Type B pancreatic cell (in vitro differentiated cells): ENCODE measurements around the gene TIMM44. TPM values are rescaled to one million over a fixed set of nuclear protein-coding genes. Genes with fewer than 3 reads are reported as not detected.

Experiments used
- DNase-seq: peaks from one replicate; pipeline ENCODE4 v3.0.0; 2021; ENCODE audit warnings: mixed read lengths; ENCODE audit not compliant: unreplicated experiment; ENCODE audit errors: extremely low spot score
- H3K27ac Mint-ChIP-seq: 2 replicates; pipeline ENCODE4 v1.8.0; 2021; ENCODE audit warnings: mild to moderate bottlenecking, mixed read lengths
- H3K27me3 Mint-ChIP-seq: 2 replicates; pipeline ENCODE4 v1.8.0; 2021; ENCODE audit warnings: mixed read lengths
- H3K36me3 Mint-ChIP-seq: 2 replicates; pipeline ENCODE4 v1.8.0; 2021; ENCODE audit warnings: mixed read lengths
- H3K4me1 Mint-ChIP-seq: one replicate; pipeline ENCODE4 v1.8.0; 2021; ENCODE audit warnings: mixed read lengths; ENCODE audit not compliant: unreplicated experiment
- H3K4me3 Mint-ChIP-seq: 2 replicates; pipeline ENCODE4 v1.8.0; 2021; ENCODE audit warnings: mild to moderate bottlenecking, mixed read lengths
- H3K9me3 Mint-ChIP-seq: 2 replicates; pipeline ENCODE4 v1.8.0; 2021; ENCODE audit warnings: mixed read lengths
- total RNA-seq: library from RNA; stranded (reverse); gene quantifications from 2 replicates; pipeline ENCODE4 v1.2.1, GENCODE V29; 2021; ENCODE audit warnings: low replicate concordance
- TF ChIP-seq, protein P1 (sequence below): fragments of 200-600 bp; sonication (generic); conservative IDR thresholded peaks from 2 replicates; pipeline ENCODE4 v1.5.0; 2021; ENCODE audit warnings: antibody characterized with exemption, mild to moderate bottlenecking

TIMM44 gene
- total RNA-seq, 1 donor from 2014 or later = 80.4 TPM

DNA sequence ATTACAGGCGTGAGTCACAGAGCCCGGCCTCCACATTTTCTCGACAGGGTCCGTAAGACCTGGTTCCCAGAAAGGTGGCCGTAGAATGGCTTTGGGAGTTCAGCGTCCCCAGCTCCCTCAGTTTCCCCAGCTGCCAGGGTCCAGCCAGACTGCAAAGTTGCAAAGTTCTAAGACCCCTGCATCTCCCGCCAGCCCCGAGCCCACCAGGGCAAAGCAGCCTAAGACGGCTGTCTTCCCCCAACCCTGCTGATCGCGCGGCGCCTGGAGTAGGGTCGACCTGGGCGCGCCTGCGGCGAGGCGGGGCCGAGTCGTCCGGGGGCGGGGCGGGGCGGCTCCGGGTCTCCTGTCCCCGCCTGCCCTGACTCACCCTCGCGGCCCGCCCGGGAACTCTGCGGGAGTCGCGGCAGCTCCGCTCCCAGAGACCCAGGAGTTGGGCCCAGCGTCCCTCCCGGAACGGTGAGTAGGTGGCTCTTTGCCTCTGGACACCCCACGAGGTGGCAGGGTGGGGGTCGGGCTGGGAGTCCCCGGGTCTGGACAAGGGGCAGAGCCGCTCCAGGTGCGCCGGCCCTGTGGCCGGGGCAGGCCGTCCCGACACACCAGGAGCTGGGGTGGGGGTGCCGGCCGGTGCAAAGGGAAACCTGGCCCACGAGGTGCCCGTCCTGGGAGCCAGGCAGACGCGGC, 55.2 kb downstream of the TIMM44 start, which contains the start of gene LRRC8E:
LRRC8E (plus strand) TSS at position 366 of the 681 bp plus-strand sequence. CDS start 7,094 bp downstream, outside the sequence.
- no peak for DNase-seq
- TF ChIP-seq, protein P1, sequence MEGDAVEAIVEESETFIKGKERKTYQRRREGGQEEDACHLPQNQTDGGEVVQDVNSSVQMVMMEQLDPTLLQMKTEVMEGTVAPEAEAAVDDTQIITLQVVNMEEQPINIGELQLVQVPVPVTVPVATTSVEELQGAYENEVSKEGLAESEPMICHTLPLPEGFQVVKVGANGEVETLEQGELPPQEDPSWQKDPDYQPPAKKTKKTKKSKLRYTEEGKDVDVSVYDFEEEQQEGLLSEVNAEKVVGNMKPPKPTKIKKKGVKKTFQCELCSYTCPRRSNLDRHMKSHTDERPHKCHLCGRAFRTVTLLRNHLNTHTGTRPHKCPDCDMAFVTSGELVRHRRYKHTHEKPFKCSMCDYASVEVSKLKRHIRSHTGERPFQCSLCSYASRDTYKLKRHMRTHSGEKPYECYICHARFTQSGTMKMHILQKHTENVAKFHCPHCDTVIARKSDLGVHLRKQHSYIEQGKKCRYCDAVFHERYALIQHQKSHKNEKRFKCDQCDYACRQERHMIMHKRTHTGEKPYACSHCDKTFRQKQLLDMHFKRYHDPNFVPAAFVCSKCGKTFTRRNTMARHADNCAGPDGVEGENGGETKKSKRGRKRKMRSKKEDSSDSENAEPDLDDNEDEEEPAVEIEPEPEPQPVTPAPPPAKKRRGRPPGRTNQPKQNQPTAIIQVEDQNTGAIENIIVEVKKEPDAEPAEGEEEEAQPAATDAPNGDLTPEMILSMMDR = no peak
- Mint-ChIP-seq H3K36me3 (no peaks in the 10 kb centered on the region), H3K4me3 (peak within 1 kb of the TSS; percentile 75), H3K27ac (no peak within 1 kb of the TSS), H3K9me3 (no peaks in the 10 kb centered on the region), H3K27me3 (peaks cover 15% of the 10 kb centered on the region), H3K4me1 (no peaks in the 10 kb centered on the region)

DNA sequence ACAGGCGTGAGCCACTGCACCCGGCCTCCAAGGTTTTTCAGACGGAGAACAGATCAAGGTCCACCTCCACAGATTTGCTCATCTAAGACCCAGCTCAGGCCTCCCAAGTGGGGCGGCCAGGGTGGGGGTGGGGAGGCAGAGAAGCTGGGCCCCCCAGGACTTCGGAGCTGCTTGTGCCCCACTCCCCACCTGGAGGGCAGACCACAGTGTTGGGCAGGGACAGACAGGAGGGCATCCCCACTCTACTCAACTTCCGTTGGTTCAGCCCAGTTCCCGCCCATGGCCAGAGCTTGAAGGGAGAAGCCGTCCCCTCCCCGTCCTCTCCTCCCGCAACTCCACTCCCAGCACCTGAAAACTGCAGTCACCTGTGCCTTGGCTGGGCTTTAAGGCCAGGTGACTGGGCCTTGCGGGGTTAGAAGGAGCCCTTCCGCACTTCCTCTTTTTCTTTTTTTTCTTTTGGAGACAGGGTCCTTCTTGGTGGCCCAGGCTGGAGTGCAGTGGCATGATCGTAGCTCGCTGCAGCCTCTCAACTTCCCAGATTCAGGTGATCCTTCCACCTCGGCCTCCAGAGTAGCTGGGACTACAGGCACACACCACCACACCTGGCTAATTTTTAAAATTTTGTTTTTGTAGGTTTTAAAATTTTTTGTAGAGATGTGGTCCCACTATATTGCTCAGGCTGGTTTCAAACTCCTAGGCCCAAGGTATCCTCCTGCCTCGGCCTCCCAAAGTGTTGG, 55.9 kb downstream of the TIMM44 start:
- Mint-ChIP-seq H3K27ac (no peak overlapping the region), H3K36me3 (no peaks in the 10 kb centered on the region), H3K4me3 (no peak overlapping the region), H3K27me3 (peaks cover 15% of the 10 kb centered on the region), H3K4me1 (no peaks in the 10 kb centered on the region), H3K9me3 (no peaks in the 10 kb centered on the region)
- no peak for DNase-seq
- TF ChIP-seq, protein P1 = no peak

DNA sequence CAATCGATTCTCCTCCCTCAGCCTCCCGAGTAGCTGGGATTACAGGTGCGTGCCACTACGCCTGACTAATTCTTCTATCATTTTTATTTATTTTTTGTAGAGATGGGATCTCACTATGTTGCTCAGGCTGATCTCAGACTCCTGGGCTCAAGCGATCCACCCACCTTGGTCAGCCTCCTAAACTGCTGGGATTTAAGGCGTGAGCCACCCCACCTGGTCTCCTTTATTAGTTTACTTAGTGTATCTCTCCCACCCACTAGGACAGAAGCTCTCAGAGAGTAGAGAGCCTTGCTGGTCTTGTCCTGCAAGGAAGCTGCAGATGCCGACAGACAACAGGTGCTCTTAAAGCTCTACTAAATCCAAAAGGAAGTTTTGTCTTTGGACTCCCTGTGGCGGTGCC, 57.6 kb downstream of the TIMM44 start:
- DNase-seq = no peak
- Mint-ChIP-seq H3K36me3 (no peaks in the 10 kb centered on the region), H3K27me3 (peaks cover 11% of the 10 kb centered on the region), H3K4me1 (no peaks in the 10 kb centered on the region), H3K9me3 (no peaks in the 10 kb centered on the region), H3K27ac (no peak overlapping the region), H3K4me3 (no peak overlapping the region)
- TF ChIP-seq, protein P1 = no peak

DNA sequence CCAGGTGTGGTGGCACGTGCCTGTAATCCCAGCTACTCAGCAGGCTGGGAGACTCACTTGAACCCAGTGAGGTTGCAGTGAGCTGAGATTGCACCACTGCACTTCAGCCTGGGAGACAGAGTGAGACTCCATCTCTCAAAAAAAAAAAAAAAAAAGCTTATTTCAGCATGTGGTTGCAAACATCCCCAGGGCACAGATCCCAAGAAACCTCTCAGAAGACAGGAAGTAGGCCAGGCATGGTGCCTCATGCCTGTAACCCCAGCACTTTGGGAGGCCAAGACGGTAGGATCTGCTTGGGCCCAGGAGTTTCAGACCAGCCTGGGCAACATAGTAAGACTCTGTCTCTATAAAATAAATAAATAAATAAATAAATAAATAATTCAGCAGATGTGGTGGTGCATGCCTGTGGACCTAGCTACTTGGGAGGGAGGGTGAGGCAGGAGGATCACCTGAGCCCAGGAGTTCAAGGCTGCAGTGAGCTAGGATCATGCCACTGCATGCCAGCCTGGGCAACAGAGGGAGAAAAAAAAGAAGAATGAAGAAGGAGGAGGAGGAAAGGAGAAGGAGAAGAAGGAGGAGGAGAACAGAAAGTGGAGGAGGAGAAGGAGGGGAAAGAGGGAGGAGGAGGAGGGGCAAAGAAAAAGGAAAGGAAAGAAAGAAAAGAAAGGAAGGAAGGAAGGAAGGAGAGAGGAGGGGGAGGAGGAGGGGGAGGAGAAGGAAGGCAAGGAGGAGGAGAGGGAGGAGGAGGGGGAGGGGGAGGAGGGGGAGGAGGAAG, 59.5 kb downstream of the TIMM44 start:
- H3K27ac Mint-ChIP-seq = no peak overlapping the region
- H3K27me3 Mint-ChIP-seq = peaks cover 10% of the 10 kb centered on the region
- no peak overlapping the region for H3K4me3 Mint-ChIP-seq
- H3K4me1 Mint-ChIP-seq = no peaks in the 10 kb centered on the region
- DNase-seq = no peak
- TF ChIP-seq, protein P1 = no peak
- H3K36me3 Mint-ChIP-seq = no peaks in the 10 kb centered on the region
- H3K9me3 Mint-ChIP-seq = no peaks in the 10 kb centered on the region

DNA sequence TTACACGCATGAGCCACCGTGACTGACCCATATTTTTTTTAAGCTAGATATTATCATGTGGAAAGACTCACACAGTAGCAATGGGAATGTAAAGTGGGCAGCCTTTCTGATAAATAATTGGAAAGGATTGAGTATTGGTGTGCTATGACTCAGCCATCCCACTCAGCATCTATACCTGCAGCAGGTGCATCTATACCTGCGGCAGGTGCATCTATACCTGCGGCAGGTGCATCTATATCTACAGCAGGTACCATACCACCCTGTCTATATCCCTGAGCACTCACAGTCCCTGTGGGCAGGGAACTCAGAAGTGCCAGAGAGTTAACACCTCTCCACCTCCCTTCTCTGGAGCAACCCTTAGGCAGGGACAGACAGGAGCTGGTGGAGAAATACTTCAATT, 60.4 kb downstream of the TIMM44 start:
- no peak for DNase-seq
- Mint-ChIP-seq H3K27me3 (peaks cover 6% of the 10 kb centered on the region), H3K36me3 (no peaks in the 10 kb centered on the region), H3K4me3 (no peak overlapping the region), H3K9me3 (no peaks in the 10 kb centered on the region), H3K4me1 (no peaks in the 10 kb centered on the region), H3K27ac (no peak overlapping the region)
- TF ChIP-seq, protein P1 = no peak
